HG02884 (cell line): ENCODE data around the gene TRPC4AP.

Experiments
- ATAC-seq: cut with Tn5 transposase; IDR thresholded peaks from one replicate; pipeline ENCODE4 v1.9.1; 2021; ENCODE audit warnings: mild to moderate bottlenecking, moderate library complexity; ENCODE audit not compliant: unreplicated experiment

The TRPC4AP gene

DNA sequence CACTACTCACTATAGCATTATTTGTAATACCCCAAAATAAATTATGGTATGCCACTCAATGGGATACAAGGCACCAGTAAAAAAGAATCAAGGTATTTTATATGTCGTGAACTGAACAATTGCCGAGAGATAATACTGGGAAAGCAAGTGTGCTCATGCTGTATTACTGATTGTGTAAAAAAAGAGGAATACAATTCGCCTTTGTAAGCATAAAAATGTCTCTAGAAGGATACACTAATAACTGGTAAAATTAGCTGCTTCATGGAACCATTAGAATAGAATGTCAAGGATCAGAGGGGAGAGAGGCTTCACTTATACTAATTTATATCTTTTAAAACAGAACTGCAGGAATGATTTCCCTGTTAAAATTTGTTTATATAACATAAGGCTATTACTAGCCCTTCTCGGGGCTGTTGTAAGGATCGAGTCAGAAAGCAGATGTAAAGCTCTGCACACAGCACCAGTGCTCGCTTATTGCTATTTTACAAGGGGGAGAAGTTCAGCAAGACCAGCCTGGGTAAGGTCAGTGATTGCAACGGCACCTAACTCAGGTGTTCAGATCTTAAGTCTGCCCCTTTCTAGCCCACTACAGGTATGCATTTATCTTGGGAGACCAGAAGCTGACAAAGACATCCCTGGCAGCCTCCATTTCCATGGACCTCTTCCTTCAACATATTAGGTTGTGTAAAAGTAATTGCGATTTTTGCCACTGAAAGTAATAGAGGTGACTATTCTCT lies 75.3 kb downstream of the TRPC4AP start:
- no peak for ATAC-seq

DNA sequence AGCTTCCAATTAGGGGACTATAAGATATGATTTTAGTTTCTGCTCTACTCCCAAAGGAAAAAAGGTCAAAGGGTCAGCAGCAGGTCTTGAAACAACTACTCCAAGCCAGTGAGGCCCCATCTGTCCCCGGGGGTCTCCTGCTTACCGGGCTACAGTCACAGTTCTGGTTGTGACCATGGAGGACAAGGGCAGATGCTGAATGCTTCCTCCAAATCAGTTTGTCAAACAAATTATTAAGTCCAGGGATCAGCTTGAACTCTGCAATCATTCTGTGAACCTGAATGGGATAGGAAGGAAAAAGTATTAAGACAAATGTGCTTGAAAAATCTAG lies 76.8 kb downstream of the TRPC4AP start:
- no peak for ATAC-seq

DNA sequence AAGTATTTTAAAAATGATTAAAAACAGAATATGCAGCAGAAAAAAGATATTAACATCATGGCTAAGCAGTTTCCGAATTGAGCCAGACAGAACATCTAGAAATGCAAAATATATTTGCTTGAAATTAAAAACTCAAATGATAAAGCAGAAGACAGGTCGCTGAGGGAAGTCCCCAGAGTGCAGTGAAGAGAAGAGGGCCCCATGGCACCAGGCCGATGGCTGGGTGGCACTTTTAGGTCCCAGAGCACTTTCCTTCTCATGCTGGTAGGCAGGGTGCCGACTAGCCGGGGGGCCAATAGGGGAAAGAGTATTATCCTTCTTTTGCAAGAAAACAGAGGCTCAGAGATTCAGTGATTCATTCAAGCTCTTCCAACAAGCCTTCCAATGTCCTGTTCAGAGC lies 78.1 kb downstream of the TRPC4AP start:
- no peak for ATAC-seq

DNA sequence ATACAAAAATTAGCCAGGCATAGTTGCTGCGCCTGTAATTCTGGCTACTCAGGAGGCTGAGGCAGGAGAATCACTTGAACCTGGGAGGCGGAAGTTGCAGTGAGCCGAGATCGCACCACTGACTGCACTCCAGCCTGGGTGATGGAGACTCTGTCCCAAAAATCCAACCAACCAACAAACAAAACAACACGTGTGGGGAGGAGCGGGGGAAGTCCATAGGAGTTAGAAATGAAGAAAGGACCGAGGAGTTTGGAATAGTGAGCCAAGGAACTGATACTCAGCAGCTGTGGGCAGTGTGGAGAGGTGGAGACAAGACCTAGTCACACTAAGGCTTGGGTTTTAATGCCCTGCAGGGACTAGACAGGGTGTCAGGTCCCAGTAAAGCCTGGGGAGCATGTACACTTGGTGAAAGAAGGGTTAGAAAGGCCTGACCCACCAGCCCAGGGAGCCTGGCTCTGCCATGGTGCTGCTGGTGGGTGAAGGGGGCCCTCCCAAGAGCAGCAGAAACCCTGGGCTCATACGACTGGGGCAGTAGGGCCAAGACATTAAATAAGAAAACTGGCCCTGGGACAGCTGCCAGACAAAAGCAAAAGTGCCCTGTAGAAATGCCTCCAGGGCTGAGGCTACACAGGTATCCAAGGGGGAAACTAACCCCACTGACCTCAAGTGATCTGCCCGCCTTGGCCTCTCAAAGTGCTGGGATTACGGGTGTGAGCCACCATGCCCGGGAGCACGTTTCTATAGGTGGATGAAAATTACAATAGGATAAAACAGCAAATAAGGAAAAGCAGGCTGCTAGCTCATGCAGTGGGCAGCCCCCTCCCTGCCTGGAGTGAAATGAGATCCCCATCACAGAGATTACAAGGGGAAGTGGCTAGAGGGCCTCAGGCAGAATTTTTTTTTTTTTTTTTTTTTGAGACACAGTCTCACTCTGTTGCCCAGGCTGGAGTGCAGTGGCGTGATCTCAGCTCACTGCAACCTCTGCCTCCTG lies 78.9 kb downstream of the TRPC4AP start:
- no peak for ATAC-seq

DNA sequence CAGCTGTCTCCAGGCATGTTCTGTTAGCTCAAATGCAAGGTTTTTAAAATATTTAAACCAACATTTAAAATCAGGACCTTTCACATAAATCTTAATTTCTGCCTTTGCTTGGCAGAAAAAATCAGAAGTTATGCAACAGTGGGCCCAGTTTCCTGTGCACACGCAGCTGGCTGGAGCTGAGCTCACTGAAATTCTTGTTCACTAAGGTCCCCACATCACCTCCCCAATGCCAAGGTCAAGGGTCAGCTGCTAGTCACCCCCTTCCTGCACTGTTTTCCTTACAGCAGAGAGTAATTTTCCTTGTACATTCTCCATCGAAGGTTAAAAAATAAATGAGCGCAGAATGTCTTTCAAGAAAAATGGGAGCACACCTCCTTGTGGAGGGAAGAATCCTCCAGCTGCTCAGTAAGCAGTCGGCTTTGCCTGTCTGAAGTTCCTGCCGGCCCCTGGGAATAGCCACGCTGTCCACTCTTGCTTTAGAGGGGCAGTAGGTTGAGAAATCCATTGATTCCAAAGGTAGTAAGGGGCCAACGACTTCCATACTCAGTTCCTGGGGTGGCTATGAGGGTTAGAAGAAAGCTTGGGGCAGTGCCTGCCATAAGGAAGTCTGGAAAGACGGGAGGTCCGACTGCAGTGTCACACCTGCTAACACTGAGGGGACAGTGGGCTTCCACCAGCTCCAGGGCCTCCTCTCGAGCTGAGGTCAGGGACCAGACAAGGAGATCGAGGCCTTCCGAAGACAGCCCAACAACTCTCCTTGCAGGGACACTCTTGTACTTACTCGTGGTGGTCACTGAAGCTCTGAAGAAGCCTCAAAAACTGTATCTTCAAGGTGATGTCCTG lies 80.2 kb downstream of the TRPC4AP start:
- ATAC-seq: no peak

DNA sequence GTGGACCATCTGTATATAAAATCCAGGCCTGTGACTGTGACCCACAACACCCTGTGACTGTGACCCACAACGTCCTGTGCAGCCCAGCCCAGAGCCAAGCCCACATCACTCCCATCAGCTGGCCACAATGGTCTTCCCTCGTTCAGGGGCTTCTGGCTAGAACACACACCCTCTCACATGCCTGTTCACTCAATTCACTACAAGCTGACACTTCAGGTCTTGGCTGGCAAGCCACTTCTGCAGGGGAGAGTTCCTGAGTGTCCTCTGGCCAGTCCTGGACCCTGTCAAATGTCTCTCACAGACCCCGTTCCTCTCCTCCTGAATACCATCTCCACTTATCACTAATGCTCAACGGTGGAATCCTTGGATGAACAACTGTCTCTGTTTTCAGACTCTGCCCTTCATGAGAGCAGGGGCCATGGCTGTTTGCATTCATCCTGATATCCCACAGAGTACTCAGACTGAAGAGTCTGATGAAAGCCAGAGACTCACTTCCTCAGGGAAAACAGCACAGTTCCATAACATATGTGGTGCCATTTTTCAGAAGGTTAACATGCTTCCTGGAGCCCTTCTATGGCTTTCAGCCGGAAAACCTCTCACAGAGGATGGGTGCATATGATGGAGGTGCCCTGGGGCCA lies 80.9 kb downstream of the TRPC4AP start:
- no peak for ATAC-seq

DNA sequence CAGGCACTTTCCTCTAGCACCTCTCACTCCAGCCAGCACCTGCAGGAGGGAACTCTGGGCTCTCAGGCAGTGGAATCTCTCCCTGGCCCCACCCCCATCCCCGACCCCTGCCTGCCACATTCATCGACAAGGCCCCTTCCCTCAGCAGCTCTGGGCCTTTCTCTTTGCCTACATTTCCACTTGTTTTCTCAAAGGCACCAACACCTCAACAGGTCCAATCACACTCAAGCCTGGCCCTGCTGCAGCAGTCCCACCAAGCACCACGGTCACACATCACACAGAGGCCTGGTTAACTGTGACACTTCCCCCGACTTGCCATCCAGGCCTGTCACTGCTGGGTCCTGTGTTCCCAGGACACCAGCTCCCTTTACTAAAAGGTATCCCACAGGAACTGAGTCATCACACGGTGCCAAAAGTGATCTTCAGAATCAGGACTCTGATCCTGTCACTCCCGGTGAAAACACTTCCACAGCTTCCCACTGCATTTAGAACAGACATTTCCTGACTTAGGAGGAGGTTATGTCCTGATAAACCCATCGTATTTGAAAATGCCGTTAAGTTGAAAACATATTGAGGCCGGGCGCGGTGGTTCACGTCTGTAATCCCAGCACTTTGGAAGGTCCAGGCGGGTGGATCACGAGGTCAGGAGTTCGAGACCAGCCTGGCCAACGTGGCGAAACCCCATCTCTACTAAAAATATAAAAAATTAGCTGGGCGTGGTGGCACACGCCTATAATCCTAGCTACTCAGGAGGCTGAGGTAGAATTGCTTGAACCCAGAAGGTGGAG lies 82.0 kb downstream of the TRPC4AP start:
- no peak for ATAC-seq

DNA sequence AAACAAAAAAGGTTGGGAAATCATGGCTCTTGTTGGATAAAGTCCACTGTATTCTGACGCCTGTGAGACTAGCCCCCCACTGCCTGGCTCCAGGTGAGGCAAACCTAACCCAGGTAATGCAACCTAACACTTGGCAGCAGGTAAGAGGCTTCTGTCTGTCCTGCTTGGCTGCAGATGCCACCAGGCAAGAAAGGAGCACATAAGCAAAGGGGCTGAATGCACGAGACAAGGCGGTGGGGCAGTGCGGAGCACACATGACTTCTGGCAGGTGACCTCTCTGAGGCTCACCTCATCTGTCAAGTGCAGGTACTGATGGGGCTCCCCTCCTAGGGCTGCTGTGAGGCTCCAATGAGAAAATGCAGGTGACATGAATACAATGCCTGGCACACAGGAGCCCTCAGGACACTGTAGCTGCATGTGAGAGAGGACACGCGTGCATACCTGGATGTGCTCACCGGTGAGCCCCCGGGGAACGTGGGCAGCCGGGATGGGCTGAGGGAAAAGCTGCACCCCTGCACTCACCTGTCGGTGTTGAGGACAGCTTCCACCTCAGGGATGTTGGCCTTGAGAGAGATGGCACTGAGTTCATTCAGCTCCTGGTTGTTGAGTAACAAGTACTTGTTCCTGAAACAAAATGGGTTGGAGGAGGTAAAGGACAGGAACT lies 82.8 kb downstream of the TRPC4AP start:
- no peak for ATAC-seq

DNA sequence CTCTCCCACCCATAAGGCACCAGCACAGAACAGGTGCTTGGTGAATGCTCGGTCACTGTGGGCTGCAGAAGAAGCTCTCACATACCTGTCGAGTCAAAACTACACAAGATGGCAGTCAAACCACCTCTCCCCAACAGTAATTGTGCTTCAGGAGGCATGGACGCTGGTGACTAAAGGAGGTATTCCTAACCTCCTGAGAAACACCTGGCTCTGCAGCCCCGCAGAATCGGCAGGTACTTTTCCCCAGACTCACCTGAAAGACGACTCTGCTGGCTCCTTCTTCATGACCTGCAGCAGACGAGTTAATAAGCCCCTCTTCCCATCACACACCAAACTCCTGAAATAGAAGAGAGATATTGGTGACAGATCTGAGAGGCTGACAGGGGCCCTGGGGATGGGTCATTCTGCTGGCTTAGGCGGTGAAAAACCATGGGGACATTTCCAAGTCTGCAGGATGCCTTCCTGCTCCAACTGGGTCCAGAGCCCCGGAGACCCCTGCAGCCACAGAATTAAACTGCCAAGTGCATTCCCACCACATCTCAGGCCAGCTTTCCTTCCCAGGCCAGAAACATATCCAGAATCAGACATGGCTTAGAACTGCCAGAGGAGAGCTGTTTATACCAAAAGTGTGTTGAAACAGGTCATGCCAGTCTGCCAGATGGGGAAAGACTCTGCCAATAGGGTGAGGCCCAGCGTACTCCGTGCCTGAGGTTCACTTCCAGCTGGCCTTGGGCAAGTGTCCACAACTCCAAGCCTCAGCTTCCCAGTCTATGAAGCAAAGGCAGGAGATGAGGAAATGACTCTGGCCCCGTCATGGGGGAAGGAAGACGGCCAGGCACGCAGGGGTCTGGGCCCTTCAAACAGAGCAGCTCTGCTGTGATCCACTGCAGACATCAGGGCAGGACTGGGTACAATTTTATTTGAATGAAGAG lies 83.9 kb downstream of the TRPC4AP start:
- ATAC-seq: no peak

DNA sequence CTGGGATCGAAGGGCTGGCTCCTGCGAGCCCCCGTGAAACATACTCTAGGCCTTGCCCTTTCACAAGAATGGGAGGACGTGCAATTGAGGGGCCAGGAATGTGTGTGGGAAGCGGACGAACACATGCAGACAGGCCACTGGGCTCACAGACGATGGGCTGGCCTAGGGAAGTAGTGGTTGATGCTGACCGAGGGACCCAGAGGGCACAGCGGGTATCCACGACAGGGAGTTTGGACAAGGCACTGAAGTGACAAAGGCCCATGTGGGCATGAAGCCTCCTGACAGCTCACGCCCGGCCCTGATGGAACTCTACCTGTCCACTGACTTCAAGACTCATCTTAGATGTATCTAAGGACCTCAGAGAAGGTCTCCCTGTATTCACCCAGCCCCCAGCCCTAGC lies 84.7 kb downstream of the TRPC4AP start:
- ATAC-seq: no peak

DNA sequence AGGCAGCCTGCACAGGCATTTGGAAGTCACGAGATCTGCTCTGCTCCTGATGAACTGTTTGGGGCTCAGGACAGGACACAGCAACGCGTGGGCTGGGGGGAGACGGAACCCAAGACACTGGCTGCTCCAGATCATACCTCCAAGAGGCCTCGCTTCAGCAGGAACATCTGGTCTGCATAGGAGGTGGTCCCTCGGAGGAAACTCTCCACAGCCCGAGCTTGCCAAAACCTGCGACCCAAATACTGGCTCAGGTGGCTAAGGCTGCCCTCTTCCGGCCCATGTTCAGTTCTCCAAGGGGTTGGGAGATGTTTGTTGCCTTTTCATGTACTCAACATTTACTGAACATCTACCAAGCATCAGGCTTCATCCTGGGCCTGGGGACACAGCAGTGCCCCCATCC lies 85.2 kb downstream of the TRPC4AP start:
- ATAC-seq: no peak

DNA sequence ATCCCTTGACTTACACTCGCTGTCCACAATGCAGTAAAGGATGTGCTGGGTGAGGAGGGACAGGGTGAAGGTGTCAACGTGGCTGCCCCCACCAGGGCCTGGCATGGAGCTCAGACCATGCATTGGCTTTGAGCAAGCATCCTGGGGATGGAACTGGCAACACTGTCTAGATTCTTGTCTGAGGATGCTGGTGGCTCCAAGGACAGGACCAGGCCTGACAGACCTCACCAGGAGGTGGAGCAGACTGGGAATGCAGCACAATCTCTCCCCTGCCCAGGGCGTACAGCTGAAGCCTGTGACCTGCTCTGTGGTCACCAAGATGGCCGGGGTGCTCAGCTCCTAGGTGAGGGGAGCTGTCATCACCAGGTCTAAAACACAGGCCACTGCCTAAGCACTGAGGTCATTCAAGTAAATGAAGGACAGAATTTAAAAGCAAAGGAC lies 86.1 kb downstream of the TRPC4AP start:
- ATAC-seq: no peak

DNA sequence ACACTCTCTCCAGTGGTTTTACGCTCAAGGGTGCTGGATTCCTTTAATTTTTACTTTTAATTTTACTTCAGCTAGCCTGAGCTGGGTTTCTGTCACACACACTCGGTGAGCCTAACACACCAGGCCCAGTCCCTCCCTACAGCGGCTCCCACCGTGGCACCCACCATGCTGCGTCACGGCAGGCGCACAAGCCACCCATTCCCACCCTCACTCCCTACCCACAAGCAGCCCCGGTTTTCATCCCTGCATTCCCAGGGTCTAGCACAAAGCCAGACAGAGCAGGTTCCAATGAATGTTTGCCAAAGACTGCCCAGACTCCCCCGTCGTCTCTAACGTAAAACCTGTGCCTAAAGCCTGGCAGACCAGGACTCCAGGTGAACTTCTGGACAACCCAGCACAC lies 86.6 kb downstream of the TRPC4AP start:
- no peak for ATAC-seq

DNA sequence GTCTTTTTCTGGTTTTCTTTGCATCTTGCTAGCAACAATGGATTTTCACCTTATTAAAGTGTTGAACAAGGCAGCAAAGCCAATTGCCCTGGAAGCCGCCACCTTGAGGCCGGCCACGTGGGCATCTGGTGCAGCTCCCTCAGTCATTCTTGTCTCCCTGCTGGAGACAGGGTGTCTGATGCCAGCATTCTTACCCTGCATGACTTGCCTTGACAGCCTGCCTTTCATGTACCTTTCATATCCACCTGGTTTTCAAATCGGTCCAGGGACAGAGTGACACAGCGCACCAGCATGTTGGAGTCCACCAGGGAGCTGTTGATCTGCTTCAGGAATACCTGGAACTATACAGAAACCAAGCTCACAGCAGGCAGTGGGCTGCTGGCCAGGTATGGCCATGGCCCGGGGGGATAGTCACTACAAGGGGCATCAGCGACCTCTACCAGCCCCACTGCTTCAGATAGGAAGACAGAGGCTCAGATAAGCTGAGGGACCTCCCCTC lies 87.1 kb downstream of the TRPC4AP start:
- no peak for ATAC-seq

DNA sequence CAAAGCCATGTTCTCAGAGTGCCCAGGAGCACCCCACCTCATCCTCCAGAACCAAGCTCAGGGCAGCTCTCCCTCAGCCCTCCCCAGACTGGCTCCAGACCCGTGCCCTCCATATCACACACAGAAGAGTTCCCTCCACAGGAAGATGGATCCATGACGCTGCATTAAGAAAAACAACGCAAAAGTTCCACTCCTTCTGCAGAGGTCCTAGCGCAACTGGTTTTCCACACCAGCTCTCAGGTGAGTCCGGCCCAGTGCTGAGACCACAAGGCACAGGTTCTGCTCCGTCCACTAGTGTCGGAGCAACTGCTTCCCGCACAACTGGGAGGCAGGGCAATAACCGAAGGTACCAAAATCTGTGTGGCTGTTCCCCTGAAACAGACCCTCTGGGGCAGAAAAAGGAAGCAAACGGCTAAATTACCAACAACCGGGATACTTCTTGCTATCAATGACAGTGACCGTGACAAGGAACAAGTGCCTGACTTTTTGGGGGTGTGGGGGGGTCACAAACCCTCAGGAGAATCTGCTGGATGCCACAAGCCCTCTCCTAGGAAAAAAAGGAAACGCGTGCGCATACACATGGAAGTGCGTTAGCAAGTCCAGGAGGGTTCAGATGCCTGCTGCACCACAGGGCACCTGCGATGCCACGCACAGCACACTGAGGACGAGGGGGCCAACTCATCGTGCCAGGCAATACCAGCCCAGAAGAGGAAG lies 87.7 kb downstream of the TRPC4AP start:
- ATAC-seq: no peak

DNA sequence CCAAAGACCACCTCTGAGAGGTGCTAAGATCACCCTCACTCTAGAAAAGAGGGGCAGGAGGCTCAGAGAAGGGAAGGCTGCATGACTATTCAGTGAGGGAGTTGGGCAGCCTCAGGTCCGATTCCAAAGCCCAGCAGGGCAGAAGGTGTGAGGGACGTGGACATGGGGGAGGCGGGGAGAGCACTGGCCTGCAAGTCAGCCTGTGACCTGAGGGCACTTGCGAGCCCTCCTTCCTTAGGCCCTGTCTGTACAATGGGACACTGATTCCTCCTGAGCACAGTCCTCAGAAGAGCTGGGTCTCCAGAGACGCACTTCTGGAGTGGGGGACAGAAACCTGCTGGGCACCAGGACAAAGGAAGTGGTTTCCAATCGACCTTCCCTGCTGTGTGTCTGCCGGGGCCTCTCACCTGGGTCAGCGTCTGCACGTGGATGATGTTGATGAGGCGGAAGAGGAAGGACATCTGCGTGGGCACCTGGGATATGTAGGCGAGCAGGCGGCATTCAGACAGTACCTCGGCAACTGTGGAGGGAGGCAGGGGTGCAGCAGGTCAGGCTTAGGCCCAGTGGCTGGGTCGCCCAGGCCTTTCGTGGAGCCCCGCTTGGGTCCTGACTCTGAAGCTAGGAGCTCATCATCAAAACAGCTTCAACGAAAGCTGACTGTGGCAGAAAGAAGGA lies 88.4 kb downstream of the TRPC4AP start:
- no peak for ATAC-seq
